ENCODE results near the gene TSPAN33. TPM values are rescaled to one million over a fixed set of nuclear protein-coding genes. Genes with fewer than 3 reads are reported as not detected.
A peak's percentile ranks its signal among the peaks of the same experiment; 100 is the strongest.

The TSPAN33 gene
- polyA plus RNA-seq, 1 of the 3 experiments (the other 2 are of a cell fraction) = 6.9 TPM

- 61% methylated on average over 16 of the region's 16 CpGs for WGBS (ENCODE audit: low lambda C conversion rate)
- Histone ChIP-seq H3K4me3 (ENCODE audit: low read depth in 2 of 2, low read length in 1 of 2) (no peak overlapping the region; a peak in 1 of 4 replicates), H2AFZ (ENCODE audit: low read depth) (no peak overlapping the region), H3K4me1 (ENCODE audit: control insufficient read depth in 1 of 2, insufficient read depth in 2 of 2, low read depth in 1 of 2, low read length in 1 of 2) (peaks cover 0 to 6% of the 10 kb centered on the region in 2 experiments; a peak in 1 of 4 replicates), H4K20me1 (ENCODE audit: insufficient read depth) (no peaks in the 10 kb centered on the region), H3K9ac (no peak overlapping the region), H3K79me2 (ENCODE audit: insufficient read depth) (no peaks in the 10 kb centered on the region), H3K27me3 (ENCODE audit: insufficient read depth) (no peaks in the 10 kb centered on the region), H3K9me2 (no peaks in the 10 kb centered on the region), H3K36me3 (replicated peaks in 1 of 2; ENCODE audit: control insufficient read depth in 1 of 2, insufficient read depth in 2 of 2, low read length in 1 of 2) (peaks cover 18 to 38% of the 10 kb centered on the region in 2 experiments), H3F3A (replicated peaks; ENCODE audit: insufficient read depth) (no peaks in the 10 kb centered on the region), H3K27ac (ENCODE audit: low read depth in 2 of 2, low read length in 1 of 2) (no peak overlapping the region), H3K4me2 (no peak overlapping the region), H3K9me3 (no peaks in the 10 kb centered on the region)
- CTCF ChIA-PET = interaction anchor here (0.6 to 14.2 kb wide), 63 partner anchors 9 to 777 kb away, joined by 3 to 385 read pairs (median 4); partner anchors contain the start of genes AHCYL2, KCP, SMO and TSPAN33
- TF ChIP-seq EP300 (IDR thresholded peaks at IDR 0.05; ENCODE audit: borderline replicate concordance in 1 of 2, low read depth in 1 of 2, low read length in 1 of 2) (no peak), NFIC (IDR thresholded peaks at IDR 0.05; ENCODE audit: borderline replicate concordance) (peak; percentile 48; the same call in 1 of the 2 replicates), CHD2 (IDR thresholded peaks at IDR 0.05; ENCODE audit: low read length, partially characterized antibody) (peak; percentile 16), REST (IDR thresholded peaks at IDR 0.05; ENCODE audit: low read depth, low read length) (0 out of 2 replicates have a peak, but pooled peaks have one; percentile 23), RAD21 (IDR thresholded peaks at IDR 0.05; ENCODE audit: low read length) (peak; percentile 89), GABPA (IDR thresholded peaks at IDR 0.05; ENCODE audit: low read depth) (no peak), CTCF (IDR thresholded peaks at IDR 0.05) (peak; percentile 96), USF2 (IDR thresholded peaks at IDR 0.05; ENCODE audit: borderline replicate concordance, low read depth, low read length) (no peak), EZH2phosphoT487 (IDR thresholded peaks at IDR 0.05; ENCODE audit: borderline replicate concordance, low read depth) (no peak), TAF1 (IDR thresholded peaks at IDR 0.05; ENCODE audit: borderline replicate concordance, low read depth, low read length) (no peak), SMC3 (IDR thresholded peaks at IDR 0.05; ENCODE audit: low read depth, low read length) (peak; percentile 88), PBX3 (IDR thresholded peaks at IDR 0.05) (no peak)
- POLR2A ChIA-PET = interaction anchor here (1.5 kb wide), 1 partner anchor 46 kb away, joined by 3 read pairs; no protein-coding TSS in a partner anchor
- peak; percentile 94 for DNase-seq
Measured at GRCh38 chr7:129210256-129210988, 65.9 kb downstream of the TSPAN33 start.
